GM19467 (cell line): ENCODE data around the gene FKBP9.
"Not testable (repeated sequence)": the region's sequence is repeated elsewhere in the genome, so short reads cannot be mapped to it uniquely, and the experiment has no call there.

Source experiments
- ATAC-seq: cut with Tn5 transposase; IDR thresholded peaks from one replicate; pipeline ENCODE4 v1.9.1; 2021; ENCODE audit warnings: mild to moderate bottlenecking, moderate library complexity; ENCODE audit not compliant: unreplicated experiment

FKBP9 gene

DNA sequence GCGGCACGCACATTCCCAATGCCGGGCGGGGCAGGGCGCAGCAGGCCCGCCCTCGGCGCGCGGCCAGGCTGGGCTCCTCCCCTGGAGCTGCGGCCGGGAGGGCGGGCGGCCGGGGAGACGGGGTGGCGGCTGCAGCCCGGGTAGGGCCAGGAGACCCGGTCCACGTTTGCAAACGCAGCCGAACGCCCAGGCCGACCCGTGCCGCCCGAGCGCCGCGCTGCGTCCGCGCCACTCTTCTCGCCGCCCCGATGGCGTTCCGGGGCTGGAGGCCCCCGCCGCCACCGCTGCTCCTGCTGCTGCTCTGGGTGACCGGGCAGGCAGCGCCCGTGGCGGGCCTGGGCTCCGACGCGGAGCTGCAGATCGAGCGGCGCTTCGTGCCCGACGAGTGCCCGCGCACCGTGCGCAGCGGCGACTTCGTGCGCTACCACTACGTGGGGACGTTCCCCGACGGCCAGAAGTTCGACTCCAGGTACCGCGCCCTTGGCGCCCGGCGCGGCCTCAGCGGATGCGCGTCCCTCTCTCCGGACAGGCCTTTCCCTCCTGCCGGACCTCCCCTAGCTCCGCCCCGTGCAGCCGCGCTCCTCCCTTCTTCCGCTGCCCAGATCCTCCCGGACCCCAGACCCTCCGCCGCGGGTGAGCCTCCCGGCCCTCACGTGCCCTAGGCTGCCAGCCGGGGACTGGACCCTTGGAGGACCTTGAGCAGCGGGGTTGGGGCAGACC is at the start of gene FKBP9:
TSS of gene FKBP9 (plus strand) at position 115 of the 720 bp plus-strand sequence. CDS start at position 249, 134 bp downstream.
- peak; percentile 79 for ATAC-seq

- ATAC-seq, result no peak
Measured at GRCh38 chr7:32910195-32910594, 47.0 kb upstream of the FKBP9 start.

- ATAC-seq, result no peak
Measured at GRCh38 chr7:32914184-32914583, 43.1 kb upstream of the FKBP9 start.

DNA sequence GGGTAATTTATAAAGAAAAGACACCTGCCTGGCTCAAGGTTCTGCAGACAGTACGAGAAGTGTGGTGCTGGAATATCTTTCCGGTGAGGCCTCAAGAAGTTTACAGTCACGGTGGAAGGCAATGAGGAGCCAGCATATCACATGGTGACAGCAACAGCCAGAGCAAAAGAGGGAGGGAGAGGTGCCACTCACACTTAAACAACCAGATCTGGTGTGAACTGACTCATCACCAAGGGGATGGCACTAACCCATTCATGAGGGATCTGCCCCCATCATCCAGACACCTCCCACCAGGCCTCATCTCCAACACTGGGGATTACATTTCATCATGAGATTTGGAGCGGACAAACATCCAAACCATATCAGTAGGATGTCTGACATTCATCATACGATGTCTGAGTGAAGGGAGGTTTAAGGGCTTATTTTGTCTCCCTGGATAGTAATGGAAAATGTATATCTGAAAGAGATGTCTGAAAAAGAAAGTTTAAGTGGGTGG is 42.2 kb upstream of the FKBP9 start:
- ATAC-seq, result no peak

GRCh38 chr7:32916006-32916405 is 41.2 kb upstream of the FKBP9 start:
- ATAC-seq, result no peak

GRCh38 chr7:32916994-32917393 is 40.2 kb upstream of the FKBP9 start:
- ATAC-seq, result not testable (repeated sequence)

- no peak for ATAC-seq
Measured at GRCh38 chr7:32921896-32922295, 35.3 kb upstream of the FKBP9 start.

DNA sequence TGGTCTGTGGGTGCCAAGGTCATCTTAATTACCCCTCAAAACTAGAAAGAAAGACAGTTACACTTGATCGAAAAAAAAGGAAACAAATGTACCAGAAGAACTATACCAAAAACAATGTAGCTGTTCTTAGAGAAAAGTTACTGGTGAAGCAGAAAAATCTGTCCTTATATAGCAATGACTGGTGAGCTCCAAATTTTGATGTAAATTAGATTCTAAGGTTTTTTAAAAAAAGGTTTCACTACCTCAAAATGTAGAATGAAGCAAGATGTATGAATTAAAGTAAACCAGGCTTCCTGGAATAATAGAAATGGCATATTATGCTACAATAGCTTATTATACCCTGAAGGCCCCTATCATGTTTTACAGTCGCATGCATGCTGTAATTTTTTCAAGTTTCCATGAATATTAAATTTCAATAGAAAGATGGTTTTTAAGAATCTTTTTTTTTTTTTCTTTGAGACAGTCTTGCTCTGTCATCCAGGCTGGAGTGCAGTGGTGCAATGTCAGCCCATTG is 28.4 kb upstream of the FKBP9 start:
- ATAC-seq, result no peak

- ATAC-seq, result no peak
Measured at GRCh38 chr7:32929430-32930143, 27.7 kb upstream of the FKBP9 start.

GRCh38 chr7:32930378-32930777 is 26.9 kb upstream of the FKBP9 start:
- ATAC-seq, result no peak

DNA sequence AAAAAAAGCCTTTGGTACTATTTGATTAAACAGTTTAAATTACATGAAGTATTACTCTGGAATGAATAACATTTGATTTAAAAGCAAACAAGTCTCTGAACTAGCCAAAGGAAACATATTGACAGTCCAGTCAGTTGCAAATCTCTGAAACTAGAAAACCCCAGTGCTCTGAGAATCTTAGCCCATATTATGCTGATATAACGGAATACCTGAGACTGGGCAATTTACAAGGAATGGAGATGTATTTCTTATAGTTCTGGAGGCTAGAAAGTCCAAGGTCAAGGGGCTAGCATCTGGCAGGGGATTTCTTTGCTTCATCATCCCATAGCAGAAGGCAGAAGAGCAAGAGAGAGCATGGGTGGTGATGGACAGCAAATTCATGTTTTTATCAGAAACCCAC is 21.7 kb upstream of the FKBP9 start:
- ATAC-seq, result no peak

- ATAC-seq, result no peak
Measured at GRCh38 chr7:32936689-32937088, 20.6 kb upstream of the FKBP9 start.

GRCh38 chr7:32937344-32938174 is 19.7 kb upstream of the FKBP9 start:
- no peak for ATAC-seq

DNA sequence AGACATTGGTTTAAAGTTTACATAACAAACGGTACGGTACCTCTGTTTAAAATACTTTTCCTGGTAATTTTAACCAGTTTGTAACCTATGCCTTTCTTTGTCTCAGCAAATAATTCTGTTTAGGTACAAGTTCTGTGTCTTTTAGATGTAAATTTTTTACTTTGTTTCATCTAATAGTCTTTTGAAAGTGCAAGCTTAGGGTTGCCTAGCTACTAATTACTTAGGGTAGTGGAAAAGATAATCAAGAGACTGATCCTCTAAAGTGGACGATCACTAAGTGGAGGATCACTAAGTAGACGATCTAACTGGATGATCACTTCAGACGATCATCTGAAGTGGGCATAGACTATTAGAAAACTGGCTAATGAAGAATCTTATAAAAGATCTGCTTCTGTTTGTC is 16.1 kb upstream of the FKBP9 start:
- ATAC-seq, result no peak

GRCh38 chr7:32941681-32942414 is 15.4 kb upstream of the FKBP9 start:
- ATAC-seq, result peak; percentile 32

DNA sequence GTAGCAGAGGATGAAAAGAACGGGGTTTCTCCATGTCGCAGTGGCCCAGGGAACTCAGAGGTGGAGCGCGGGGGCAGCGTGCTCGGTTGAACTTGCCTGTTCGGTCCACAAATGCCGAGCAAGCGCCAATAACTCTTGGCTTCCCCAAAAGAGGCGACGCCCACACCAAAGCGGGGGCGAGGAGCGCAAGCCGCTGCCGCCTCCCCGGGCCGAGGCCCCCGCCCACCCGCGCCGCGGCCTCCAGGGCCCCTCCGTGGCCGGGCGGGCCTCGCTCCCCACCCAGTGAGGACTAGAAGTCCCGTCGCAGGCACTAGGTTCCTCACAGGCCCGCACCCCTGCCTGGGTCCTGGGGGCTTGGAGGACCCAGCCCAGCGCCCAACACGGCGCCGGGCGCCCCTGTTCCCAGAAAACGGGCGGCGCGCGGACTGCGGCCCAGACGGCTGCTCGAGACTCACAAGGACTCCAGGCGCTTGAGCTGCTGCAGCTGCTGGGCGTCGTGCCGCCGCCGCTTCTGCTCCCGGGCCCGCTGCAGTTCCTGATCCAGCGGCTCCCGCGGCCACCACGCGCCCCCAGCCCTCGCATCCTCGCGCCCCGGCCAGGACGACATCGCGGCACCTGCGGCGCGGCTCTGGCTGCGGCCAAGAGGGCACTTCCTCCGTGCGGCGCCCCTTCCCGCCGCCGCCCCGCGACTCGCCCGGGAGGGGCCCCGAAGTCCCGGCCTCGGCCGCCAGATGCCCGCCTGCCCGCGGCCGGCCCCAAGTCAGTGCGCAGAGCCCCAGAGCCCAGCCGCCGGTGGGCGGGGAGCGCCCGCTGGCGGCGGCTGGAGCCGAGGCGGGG is 14.6 kb upstream of the FKBP9 start:
- ATAC-seq, result peak; percentile 84

DNA sequence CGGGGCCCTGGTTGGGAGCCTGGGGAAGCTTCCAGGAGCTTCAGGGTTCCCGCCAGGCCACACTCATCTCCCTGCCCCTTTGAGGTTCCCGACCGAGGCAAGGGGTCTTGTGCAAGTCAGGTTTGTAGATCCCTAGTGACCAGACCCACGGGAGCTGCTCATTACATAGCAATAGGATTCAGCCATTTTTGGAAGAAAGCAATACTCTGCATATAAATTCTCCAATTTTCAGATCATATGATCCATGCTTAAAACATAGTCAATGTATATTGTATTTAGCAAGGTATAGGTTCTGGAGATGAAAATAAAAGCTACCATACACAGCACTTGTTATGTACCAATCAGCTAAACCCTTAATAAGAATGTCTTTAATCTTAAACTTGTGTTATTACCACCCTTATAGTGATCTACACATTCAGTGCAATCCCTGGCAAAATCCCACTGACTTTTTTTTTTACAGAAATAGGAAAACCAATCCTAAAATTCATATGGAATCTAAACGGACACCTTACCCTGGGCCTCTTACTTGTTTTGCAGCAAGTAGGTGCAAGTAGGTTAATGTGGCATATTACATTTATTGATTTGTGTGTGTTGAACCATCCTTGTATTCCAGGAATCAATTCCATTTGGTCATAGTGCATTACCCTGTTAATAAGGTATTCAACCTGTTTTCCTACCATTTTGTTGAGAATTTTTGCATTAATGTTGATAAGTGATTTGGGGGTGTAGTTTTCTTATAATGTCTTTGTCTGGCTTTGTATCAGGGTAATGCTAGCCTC is 13.8 kb upstream of the FKBP9 start:
- ATAC-seq, result no peak

DNA sequence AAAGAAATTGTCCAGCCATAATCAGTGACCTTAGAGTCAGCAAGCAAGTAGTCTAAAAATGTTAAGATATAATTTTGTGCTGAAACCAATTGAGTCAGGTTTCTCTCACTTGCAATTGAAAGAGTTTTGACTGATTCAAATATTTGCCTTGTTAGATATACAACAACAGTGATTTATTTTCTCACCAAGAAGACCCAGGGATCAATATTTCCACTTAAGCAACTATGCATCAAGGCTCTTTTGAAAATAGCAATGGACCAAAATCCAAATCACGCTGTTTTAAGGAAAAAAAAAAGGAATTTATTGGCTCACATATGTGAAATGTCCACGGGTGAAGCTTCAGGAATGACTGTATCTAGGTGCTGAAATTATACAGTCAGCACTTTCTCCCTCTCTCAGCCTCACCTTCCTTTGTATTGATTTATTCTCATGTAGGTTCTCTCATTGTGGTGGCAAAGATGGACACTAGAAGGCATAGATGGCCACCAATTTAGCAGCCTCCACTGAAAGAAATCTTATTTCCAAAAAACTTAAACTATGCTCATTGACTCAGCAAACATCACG is 9.7 kb upstream of the FKBP9 start:
- no peak for ATAC-seq

DNA sequence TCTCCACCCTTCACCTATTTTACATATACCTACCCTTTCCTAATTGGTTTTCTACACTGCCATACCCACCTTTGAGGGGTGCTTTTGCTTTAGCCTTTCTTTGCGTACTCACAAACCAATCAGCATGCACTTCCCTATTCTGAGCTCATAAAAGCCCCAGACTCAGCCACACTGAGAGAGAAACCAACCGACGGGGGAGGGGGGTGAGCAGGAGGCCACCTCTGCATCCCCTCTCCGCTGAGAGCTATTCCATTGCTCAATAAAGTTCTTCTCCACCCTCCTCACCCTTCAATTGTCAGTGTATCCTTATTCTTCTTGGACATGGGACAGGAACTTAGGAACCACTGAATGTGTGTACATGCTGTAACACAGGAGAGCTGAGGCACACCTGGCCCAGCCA is 9.0 kb upstream of the FKBP9 start:
- no peak for ATAC-seq
